GM10266 (cell line): ENCODE results near the gene TEX54.

Source experiments
- DNase-seq: peaks from one replicate; pipeline ENCODE4 v3.0.0; 2012; ENCODE audit errors: extremely low spot score
- TF ChIP-seq, protein P1 (sequence below): IDR thresholded peaks from 2 replicates; pipeline ENCODE4 v1.5.1; 2012; ENCODE audit warnings: mild to moderate bottlenecking, low read depth; ENCODE audit not compliant: control insufficient read depth, insufficient read depth; ENCODE audit errors: missing control alignments

Gene TEX54

DNA sequence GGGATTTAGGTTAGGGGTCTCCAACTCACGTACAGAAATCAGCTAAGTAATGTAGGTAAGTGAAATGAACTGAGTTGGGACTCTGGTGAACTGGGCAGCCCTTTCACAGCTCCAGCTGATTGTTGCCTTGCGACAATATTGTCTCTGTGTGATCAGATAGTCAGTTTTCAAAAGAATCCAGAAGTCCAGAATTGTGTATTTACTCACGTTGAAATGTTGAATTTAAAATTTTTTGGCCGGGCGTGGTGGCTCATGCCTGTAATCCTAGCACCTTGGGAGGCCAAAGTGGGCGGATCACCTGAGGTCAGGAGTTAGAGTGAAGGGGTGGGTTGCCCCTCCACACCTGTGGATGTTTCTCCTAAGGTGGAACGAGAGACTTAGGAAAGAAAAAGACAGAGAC lies 25.6 kb upstream of the TEX54 start:
- DNase-seq = no peak
- TF ChIP-seq, protein P1, sequence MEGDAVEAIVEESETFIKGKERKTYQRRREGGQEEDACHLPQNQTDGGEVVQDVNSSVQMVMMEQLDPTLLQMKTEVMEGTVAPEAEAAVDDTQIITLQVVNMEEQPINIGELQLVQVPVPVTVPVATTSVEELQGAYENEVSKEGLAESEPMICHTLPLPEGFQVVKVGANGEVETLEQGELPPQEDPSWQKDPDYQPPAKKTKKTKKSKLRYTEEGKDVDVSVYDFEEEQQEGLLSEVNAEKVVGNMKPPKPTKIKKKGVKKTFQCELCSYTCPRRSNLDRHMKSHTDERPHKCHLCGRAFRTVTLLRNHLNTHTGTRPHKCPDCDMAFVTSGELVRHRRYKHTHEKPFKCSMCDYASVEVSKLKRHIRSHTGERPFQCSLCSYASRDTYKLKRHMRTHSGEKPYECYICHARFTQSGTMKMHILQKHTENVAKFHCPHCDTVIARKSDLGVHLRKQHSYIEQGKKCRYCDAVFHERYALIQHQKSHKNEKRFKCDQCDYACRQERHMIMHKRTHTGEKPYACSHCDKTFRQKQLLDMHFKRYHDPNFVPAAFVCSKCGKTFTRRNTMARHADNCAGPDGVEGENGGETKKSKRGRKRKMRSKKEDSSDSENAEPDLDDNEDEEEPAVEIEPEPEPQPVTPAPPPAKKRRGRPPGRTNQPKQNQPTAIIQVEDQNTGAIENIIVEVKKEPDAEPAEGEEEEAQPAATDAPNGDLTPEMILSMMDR = no peak

DNA sequence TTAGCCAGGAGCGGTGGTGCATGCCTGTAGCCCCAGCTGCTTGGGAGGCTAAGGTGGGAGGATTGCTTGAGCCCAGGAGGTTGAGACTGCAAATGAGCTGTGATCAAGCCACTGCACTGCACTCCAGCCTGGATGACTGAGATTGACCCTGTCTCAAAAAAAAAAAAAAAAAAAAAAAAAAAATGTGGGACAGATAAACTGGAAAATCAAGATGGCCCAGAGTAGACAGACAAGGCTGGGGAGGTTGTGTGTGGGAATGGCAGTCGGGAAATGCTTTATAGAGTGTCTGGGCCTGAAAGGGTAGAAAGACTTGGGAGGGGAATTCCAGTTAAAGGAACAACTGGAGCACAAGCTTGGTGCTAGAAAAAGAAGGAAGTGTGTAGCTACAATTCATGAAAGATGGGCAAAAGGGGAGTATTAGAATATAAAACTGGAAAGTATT lies 24.9 kb upstream of the TEX54 start:
- TF ChIP-seq, protein P1 = no peak
- no peak for DNase-seq

DNA sequence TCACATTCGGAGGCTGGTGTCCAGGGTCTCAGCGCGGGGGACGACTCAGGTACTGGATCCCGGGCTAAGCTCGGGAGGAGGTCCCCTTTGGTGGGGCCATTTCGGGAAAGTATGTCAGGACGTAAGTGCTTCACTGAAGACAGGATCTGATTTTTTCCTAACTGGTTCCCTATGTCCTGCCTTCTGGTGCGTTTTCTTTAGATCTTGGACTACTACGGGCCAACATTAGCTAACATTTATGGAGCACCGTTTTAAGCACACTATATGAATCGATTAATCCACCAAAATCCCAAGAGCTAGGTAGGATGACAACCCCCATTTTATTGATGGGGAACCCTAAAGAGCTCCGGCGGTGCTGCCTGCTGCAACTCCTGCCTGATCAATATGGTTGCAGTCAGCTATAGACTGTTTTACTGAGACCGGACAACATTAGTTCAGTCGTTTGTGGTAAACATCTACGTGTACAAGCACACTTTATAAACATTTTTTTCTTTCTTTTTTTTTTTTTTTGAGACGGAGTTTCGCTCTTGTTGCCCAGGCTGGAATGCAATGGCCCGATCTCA lies 23.8 kb upstream of the TEX54 start:
- TF ChIP-seq, protein P1 = no peak
- no peak for DNase-seq

DNA sequence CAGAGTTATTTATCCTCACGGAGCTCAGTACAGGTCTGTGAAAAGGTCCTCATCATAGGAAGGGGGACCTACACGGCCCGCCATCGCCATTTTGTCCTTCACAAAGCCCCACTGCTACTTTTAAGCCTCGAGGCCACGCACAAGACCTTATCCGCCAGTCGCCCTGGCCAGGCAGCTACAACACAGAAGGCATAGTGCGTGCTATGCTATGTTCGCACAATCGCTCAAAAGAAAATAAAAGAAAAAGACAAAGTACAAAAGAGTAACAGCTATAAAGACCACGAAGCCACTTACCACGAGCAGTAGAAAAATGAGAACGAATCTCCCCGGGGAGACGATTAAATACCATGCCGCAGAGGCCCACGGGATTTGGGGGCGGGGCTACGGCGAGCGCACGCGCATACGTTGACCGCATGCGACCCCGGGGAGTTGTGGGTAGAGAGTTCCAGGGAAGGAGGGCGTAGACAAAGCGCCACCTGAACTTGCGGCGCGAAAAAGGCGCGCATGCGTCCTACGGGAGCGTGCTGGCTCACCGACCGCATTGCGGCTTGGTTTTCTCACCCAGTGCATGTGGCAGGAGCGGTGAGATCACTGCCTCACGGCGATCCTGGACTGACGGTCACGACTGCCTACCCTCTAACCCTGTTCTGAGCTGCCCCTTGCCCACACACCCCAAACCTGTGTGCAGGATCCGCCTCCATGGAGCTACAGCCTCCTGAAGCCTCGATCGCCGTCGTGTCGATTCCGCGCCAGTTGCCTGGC lies 23.1 kb upstream of the TEX54 start:
- TF ChIP-seq, protein P1 = no peak
- DNase-seq = peak; percentile 88

DNA sequence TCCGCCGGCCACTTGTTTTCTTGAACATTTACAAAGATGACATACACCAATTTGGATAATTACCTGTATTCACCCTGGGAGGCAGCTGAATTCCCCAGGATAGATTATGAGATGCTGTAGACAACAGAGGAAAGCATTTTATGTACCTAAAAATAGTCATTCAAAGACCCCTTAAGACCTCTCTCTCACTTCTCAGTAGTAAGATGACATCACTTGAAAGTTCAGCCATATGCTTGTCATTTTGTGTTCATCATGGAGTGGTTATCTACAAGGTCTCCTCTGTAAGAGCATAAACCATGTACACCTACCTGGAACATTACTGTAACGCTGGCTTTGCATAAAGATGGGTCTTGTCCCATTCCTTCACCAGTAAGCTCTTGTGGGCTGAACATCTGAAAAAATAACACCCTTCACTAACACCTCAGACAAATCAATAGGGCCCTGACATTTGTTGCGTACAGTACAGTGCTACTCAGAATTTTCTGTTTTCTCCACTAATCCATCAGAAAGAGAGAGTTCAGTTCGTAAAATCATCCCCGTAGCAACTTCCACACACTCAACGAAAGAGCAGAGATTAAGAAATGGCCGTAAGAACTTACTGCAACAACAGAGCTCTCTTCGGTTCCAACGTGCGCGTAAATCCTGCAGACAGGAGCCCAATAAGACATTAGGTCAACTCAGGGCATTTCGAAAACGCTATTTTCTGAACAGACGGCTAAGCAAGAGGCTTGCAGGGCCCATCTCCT lies 22.4 kb upstream of the TEX54 start:
- TF ChIP-seq, protein P1 = no peak
- DNase-seq = no peak

DNA sequence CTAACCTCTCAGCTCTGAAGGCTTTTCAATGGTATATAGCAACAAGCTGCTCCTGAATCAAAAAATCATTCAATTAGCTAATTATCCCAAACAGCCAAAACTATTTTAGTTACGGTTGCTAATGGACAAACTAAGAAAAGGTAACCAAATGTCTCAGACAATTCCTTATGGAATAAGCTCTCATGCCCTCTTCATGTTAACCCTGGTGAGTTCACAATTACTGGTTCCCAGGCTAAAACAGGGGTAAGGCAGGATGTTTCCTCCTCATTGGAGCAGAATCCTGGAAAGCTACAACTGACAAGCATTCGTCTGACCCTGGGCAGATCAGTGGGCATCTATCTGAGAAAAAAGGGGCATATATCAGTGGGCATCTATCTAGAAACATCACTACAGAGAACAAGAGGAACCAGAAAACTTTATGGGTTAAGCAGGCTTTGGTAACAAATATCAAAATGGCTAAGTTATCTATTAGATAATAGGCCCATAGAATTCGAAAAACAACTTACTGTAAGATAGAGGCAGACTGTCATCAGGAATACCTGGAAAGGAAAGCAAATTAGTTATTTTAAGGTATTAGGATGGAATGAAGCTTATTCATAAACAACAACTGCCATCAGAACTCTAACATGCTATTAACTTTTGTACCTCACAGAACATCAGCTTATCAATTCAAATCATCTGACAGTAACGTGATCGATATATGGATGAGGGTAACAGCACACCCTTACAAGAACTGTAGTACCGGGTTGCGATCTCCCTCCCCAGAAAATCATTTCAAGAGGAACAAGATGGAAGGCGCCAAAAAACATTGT lies 21.6 kb upstream of the TEX54 start:
- no peak for DNase-seq
- TF ChIP-seq, protein P1 = no peak
